Inferior parietal cortex (tissue), 1 donor: ENCODE measurements around the gene CAMK1D.
"Not testable (repeated sequence)": the region's sequence is repeated elsewhere in the genome, so short reads cannot be mapped to it uniquely, and the experiment has no call there.

Experiments
- DNase-seq: peaks from one replicate; pipeline ENCODE4 v3.0.0-alpha.2; 2016; ENCODE audit errors: extremely low spot score

The CAMK1D gene

GRCh38 chr10:12723220-12723619 is 373.9 kb downstream of the CAMK1D start:
- DNase-seq: no peak

- DNase-seq: no peak
These were observed 375.6 kb downstream of the CAMK1D start for GRCh38 chr10:12724807-12725579.

GRCh38 chr10:12725580-12725888 is 376.2 kb downstream of the CAMK1D start:
- not testable (repeated sequence) for DNase-seq

GRCh38 chr10:12726971-12727831 is 377.9 kb downstream of the CAMK1D start:
- DNase-seq: no peak

GRCh38 chr10:12727832-12728215 is 378.5 kb downstream of the CAMK1D start:
- no peak for DNase-seq

DNA sequence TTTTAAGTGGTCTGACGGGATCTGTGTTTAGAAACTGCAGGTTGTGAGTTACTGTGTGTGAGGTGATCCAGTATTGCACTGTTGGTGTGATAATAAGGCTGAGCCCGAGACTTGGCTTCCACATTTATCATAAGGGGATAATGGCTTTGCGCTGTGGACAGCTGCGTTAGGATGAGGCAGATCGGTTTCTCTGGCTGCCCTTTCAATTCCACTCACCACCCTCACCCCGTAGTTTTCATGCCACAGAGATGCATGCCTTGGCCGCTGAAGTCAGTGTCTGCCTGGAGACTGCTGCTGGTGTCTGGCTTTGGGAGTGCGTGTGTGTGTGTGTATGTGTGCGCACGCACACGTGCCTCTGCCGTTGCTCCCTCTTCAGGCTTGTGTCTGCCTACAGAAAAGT is 379.1 kb downstream of the CAMK1D start:
- DNase-seq: no peak

- no peak for DNase-seq
These were observed 380.5 kb downstream of the CAMK1D start for GRCh38 chr10:12729885-12730284.

- DNase-seq: no peak
These were observed 381.6 kb downstream of the CAMK1D start for GRCh38 chr10:12730809-12731519.

- no peak for DNase-seq
These were observed 383.9 kb downstream of the CAMK1D start for GRCh38 chr10:12733271-12733670.

DNA sequence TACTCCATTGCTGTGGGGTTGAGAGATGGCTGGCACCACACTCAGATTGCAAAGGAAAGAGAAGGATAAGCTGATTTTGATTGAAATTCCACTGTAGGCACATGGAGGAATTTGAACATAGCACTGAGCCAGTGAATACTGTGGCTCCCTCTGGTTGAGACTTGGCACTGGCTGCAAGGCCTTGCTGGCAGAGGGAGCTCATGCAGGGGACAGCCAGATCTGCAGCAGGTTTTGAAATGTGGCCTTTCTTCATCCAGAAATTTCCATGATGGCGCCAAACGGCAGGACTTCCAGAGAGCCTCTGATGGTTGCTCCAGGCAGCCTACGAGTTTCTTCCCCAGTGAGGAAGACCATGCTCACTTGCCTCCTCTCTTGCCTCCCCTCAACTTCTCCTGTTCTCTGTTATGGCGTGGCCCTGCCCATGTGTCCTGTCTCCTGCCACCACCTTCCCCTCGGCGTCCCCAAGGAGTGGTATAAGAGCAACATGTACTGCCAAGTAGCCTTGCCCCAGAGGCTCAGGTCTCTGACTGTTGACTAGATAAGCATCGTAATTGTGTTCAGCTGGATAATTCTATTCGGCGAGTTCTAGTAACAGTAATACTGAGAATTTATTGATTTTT is 386.6 kb downstream of the CAMK1D start:
- DNase-seq: no peak

DNA sequence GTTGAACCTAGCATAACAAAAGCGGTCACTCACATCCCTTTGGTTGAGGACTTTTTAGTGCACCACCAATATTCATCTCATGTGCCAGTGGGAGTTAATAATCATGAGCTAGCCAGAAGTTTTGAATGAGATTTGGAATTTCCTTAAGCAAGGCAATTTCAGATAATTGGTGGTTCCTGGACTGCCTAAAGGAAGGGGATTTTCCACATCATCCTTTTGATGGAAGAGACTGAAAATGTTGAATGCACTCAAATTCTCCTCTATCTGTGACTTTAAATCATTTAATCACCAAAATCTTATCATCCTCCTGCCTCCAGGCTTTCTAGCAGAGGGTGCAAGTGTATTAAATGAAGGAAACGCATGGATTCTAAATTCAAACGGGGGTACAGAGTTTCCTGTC is 391.5 kb downstream of the CAMK1D start:
- no peak for DNase-seq

DNA sequence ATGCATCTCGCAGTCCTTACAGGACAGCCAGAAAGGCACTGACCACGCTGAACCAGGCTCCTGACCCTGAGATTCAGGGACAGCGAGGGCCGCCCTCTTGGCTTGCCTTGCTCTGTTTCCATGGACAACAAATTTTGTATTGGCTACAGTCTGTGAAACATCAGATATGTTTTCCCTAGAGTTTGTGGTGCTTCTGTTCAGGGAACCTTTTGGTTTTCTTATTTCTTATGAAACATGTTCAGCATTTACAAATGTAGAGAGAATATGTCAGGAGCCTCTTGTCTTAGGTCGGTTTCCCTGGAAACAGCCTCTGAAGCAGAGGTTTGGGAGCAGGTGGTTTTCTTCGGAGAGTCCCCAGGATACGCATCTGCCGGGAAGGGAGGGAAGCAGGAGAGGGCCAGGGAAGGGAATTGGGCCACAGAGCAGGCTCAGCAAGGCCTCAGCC is 392.0 kb downstream of the CAMK1D start:
- no peak for DNase-seq

DNA sequence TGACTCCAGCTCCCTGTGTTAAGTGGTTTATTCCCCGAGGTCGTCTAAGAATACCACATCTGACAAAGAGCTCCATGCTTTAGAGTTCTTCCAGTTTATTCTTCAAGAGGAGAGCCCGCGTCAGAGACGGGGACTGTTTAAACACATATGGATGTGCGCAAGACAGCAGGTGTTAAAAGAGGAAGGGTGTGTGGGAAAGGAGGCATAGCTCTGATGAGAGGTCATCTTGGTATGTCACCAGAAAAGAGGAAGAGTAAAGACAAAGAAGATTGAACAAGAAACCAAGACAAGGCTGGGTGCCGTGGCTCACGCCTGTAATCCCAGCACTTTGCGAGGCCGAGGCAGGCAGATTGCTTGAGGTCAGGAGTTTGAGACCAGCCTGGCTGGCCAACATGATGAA is 393.4 kb downstream of the CAMK1D start:
- no peak for DNase-seq

GRCh38 chr10:12743466-12743865 is 394.1 kb downstream of the CAMK1D start:
- DNase-seq: not testable (repeated sequence)

GRCh38 chr10:12743941-12744340 is 394.6 kb downstream of the CAMK1D start:
- DNase-seq: no peak

DNA sequence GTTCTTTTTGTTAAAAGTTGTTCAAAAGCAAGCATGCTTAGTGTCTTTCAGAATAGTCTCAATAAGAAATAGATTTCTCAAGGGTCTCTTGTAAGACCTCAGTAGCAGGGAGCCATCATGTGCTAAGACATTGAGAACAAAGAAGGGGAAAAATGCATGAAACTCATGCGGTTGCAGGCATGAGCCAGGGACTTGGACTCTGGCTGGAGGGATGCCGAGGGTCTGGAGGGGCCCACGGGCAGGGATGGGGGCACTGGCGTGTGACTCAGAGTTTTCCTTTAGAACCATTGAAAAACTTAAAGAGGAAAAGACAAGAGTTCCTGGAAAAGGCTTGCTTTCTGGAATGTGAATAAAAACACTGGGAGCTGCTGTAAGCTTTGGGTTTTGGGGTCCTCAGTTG is 398.8 kb downstream of the CAMK1D start:
- no peak for DNase-seq

DNA sequence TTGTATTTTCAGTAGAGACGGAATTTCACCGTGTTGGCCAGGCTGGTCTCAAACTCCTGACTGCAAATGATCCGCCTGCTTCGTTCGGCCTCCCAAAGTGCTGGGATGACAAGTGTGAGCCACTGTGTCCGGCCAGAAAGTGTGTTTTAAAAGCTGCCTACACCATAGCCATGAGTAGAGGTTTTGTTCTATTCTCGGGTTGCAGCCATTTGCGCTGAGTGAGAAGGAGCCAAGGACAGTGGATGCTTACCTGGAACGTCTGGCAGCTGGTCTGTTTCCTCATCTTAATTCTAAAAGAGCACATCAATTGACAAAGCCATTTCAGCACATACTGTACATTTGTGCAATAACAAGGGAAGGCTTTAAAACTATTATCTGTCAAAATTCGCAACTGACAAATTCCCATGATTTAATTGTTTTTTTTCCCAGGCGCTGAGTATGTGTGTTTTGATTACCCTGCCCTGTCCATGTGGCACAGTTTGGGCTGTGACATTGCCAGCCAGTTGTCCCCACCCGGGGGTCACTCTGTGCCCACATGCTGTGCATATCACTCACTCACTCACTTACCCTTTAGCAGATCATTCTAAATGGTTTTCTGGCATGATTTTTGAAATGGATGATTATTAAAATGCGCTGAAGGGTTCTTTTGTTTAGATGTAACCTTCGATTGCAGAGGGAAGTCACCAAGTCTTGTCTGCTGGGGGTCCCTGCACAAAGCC is 400.6 kb downstream of the CAMK1D start:
- DNase-seq: no peak

- DNase-seq: no peak
These were observed 401.3 kb downstream of the CAMK1D start for GRCh38 chr10:12750526-12751201.

DNA sequence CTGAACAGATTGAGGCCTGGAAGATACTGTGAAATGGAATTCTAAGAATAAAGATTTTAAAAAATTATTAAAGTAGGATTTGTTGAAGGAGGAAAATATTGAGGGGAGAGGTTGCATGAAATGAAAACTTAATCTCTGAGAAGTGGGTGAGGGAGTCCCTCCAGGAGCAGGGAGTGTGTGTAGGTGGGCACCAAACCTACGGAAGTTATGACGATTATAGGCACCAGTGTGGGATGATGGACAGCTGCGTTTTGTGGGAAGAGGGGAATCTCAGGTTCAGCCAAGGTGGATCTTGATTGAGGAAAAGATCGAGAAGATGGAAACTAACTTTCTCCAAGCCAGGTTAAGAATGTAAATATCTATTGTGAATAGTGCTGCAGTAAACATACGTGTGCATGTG is 405.7 kb downstream of the CAMK1D start:
- DNase-seq: no peak

- no peak for DNase-seq
These were observed 408.0 kb downstream of the CAMK1D start for GRCh38 chr10:12757351-12757750.

- no peak for DNase-seq
These were observed 408.9 kb downstream of the CAMK1D start for GRCh38 chr10:12758271-12758670.
